Daoy (cell line): ENCODE data around the gene HPSE2. TPM values are rescaled to one million over a fixed set of nuclear protein-coding genes. Genes with fewer than 3 reads are reported as not detected.

ENCODE experiments used
- DNase-seq: peaks from one replicate; pipeline ENCODE4 v3.0.0-alpha.2; 2015; ENCODE audit warnings: low read depth
- total RNA-seq: library from RNA; depleted of rRNA; stranded (reverse); fragments of >200 nt; shearing (Covaris generic); gene quantifications from 2 replicates; pipeline ENCODE4 v1.2.3, GENCODE V29; 2014

Gene HPSE2
- total RNA-seq, 1 experiment from 2014 or later, result 0.06 TPM

- DNase-seq, result peak; percentile 13
Measured at GRCh38 chr10:98433881-98434732, 801.5 kb downstream of the HPSE2 start.

- no peak for DNase-seq
Measured at GRCh38 chr10:98433371-98433770, 802.3 kb downstream of the HPSE2 start.

DNA sequence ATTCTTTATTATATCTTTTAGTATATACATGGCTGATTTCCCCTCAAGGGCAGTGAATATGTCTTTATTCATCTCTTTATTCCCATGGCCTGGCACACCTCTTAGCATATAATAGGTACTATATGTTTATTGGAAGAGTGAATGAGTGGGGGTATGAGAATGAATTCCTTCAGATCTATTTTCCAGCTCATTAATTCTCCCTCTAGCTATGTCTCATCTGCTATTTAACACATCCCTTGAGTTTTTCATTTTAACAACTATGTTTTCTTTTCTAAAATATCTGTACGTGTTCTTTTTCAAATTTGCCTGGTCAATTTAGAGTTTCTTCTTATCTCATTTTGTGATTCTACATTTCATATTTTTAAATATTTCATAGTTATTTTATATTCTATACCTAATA lies 803.3 kb downstream of the HPSE2 start:
- DNase-seq, result no peak

- DNase-seq, result no peak
Measured at GRCh38 chr10:98431016-98431415, 804.6 kb downstream of the HPSE2 start.

DNA sequence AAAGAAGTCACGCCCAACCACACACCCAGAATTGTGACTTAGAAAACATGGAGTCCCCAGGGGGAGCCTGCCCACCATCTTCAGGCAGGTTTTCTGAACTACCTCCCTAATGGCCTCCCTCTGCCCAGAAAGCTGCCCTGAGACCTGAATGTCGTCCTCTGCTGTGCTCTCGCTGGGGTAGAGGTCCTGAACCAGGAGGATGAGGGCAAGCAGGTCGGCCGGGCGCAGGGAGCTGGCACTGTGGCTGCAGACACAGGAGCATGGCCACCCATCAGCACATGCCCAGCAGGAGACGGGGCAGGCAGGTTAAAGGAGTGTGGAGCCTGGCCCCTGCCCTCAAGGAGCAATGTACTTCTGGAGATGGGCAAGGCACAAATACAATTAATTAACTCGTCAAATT lies 805.2 kb downstream of the HPSE2 start:
- no peak for DNase-seq

- no peak for DNase-seq
Measured at GRCh38 chr10:98429320-98430072, 806.2 kb downstream of the HPSE2 start.

- DNase-seq, result no peak
Measured at GRCh38 chr10:98427011-98427515, 808.6 kb downstream of the HPSE2 start.

DNA sequence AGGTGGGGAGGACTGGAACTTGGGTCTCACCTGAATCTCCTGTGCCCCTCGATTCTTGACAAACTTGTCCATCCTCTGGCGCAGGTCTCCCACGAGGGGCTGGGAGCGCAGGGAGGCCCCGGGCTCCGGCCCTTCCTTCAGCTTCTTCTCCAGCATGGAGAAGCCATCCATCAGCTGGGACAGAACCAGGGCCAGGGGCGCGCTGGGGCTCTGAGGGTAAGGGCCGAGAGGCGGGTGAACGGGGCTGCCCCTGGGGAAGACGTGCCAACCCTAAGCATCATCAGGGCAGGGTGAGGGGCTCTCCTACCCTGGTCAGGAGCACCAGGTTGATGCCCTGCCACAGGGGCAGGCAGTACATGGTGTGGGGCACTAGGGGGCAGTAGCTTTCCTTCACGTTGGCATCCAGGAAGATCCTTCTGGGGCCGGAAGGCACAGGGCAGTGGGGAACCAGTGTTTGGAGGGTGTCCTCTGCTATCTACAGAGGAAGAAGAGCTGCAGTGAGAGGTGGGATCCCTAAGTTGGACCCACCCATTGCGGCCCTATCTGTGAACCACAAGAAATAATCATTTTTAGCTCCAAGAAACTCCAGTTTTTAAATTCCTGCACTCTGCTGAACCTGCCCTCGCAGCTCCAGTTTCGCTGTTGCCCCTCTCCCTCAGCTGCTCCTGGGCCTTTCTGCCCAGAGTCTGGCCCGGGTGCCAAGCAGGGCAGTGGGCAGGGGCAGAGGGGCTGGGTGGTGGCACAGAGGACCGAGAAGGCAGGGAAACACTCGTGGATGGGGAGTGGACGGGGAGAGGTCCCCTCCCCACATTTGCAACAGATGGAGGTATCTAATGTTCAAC lies 809.9 kb downstream of the HPSE2 start:
- peak; percentile 55 for DNase-seq

DNA sequence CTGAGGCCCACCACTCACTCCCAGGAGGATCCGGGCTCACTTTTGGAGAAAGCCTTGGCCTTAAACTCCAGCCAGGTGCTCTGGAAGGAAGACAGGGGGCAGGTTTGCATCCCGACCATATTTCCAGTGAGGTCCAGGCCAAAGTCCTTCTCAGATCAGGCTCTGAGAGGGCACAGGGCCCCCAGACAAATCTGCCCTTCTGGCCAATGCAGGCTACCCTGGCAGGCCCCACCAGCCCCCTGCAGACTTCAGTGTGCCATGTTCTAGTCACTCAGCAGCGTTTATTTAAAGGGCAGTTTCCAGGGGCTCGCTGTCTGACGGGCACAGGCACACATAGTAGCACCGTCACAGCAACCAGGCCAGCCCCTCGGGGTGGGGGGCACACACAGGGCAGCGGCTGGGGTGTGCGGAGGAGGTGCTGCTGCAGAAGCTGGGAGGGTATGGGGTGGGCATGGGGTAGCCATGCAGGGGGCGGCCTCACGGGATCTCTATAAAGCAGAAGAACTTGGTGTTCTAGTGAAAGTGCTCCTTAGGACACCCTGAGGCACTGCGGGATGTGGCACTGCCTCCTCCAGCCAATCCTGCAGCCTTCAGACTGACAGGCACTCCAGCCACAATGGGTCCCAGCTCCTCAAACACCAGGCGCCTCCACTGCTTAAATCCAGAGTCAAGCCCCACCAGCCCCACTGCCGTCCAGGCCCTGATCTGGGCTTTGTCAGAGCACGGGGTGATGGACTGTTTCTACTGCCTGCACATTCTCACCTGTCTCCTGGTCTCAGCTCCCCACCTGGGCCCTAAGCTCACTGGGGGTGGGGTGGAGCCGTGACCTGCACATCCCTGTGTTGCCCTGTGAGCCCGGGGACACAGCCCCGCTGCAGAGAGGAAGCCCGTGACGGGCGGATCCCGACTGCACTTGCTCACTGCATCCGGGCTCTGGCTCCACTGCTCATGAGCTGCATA lies 811.1 kb downstream of the HPSE2 start:
- DNase-seq, result no peak

GRCh38 chr10:98423691-98424120 lies 811.9 kb downstream of the HPSE2 start:
- peak; percentile 30 for DNase-seq

DNA sequence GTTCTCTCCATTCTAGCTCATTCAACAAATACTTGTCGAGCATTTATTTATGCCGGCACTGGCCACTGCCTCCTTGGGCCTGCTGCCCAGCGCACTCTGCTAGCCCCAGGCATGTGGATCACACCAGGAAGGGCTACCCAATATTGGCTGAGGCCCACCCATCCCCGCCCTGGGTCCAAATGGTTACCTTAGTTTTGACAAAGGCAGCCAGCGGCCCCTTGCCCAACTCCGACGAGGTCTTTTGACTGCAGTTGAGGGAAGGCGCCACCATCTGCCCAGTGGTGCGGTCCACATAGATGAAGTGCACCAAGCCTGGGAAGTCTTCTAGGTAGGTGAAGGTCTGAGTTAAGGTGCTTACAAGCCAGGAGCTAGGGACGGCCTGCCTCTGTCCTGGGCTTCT lies 813.5 kb downstream of the HPSE2 start:
- no peak for DNase-seq

DNA sequence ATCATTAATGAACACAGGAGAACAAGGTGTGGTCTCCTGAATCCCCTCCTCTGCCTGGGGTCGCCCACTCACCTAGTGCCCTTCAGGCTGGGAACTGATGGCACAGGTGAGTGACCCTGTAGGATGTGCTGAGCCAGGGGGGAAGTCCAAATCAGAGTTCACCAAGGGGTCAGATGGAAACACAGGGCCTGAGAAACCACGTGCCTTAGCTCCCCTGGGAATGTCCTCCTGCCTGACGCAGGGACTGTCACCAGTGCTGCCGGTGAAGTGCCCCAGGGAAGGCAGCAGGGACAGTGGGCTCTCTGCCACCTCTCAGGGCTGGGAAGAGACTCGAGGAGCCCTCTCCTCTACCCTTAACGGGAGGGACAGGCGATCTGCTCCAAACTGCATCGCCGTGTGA lies 814.9 kb downstream of the HPSE2 start:
- DNase-seq, result no peak

DNA sequence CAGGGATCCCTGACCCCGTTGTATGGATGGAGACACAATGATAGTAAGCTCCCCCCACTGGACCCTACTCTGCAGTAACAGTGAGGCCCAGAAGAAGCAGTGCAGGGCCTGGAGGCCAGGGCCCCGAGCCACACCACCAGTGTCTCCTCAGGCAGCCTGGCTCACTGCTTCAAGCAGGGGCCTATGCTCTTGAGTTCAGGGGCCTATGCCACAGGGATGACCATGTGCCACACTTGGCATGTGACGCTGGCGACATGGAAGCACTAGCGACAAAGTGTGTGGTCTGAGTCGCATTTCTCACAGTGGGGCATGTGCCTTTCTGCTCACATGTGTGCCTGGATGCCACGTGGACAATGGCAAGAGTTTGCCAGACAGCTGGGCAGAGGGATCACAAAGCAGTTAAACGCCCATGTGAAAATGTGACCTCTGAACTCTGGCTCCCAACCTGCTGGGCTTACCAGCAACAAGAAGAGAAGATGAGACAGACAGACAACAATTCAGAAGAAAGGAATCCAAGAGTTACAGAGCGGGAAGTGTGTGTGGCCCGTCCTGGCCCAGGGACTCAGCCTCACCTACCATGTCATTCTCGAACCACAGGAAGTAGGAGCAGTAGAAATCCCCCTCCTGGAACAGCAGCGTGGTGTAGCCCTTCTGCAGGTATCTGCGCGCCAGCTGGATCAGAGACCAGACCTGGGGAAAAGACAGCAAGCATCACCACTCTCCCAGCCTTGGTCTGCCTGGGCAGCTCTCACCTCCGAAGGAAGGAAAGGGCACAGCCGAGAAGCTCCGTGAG lies 816.0 kb downstream of the HPSE2 start:
- DNase-seq, result no peak

DNA sequence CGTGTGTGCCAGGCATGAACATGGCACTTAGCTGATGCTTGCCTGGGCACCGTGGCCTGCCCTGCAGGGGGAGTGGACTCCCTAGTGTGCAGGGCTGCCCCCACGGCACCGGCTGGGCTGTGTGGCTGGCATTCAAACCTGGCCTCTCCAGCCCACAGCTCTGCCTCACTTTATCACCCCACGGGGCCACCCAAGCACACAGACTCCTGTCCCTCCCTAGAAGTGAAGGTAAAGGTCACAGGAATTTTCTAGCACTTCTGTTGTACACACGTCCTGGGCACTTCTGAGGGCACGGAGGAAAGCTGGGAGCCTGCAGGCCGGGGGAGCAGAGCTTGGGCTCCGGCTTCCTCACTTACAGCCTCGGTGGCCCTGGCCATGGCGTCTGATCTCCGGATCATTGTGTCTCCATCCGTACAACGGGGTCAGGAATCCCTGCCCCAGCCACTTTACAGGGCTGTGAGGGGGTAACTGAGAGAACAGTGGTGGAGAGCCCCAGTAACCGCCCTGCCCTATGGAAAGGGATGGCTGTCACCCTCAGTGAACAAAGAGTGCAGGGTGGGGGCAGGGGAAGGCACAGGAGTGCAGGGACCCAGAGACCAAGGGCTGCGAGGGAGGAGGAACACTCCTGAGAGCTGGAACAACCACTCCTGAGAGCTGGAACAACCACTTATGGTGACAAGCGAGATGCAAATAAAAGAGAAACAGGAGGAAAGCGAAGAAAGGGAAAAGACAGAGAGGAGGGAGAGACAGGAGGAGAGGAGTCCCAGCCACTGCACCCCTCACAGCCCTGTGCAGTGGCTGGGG lies 816.8 kb downstream of the HPSE2 start:
- no peak for DNase-seq

DNA sequence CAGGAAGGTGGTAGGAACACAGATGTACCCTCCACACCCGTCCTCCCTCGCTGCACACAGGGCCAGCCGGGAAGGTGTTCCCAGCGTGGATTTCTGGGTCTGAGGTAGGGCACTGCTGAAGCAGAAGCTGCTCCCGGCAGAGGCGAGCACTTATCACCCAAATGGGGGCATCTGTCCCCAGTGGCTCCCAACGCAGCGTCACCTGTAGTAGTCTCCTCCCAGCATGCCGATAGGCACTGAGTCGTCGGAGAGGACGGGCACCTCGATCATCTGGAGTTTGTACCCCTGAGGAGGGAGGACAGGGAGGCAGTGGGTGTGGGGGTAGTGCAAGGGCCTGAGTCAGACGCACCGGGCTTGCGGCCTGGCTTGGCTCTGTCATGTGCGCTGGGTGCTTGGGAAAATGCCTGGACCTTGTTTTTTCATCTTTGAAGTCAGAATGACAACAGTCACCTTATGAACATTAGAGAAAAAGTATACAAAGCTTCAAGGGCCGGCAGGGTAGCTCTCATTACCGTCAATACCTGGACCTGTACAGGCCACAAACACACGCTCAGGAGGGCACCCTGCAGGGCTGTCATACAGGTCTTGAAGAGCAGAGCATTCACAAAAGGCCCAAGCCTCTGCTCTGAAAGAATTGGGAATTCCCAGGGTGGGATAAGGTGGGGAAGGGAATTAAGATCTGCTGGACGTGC lies 817.5 kb downstream of the HPSE2 start:
- DNase-seq, result no peak

DNA sequence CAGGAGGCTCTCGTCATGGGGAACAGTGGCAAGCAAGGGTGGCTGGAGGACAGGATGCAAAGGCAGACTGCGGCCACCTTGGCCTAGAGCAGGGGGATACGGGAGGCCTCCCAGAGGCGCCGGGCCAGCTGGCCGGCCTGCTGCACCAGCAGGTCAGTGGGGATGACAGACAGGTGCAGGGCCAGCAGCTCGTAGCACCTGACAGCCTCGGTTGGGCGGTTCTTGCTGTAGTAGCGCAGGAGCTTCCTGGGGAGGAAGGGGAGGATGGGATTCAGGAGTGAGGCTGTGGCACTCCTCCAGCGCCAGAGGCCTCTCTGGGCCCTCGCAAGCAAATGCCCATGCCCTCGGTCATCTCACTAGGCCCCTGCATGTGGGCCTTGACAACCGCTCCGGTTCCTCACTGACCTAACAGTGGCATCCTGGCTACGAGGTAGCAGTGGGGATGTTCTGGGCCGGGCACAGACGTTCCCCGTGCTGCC lies 818.1 kb downstream of the HPSE2 start:
- DNase-seq, result no peak

GRCh38 chr10:98416606-98417388 lies 818.9 kb downstream of the HPSE2 start:
- DNase-seq, result no peak
